GM10847 (cell line): ENCODE data around the gene ATPAF1.

ENCODE experiments used
- POLR2A ChIP-seq: IDR thresholded peaks from 2 replicates; pipeline ENCODE4 v1.6.1; 2011; ENCODE audit not compliant: insufficient read length; ENCODE audit errors: extremely low read depth

The ATPAF1 gene

DNA sequence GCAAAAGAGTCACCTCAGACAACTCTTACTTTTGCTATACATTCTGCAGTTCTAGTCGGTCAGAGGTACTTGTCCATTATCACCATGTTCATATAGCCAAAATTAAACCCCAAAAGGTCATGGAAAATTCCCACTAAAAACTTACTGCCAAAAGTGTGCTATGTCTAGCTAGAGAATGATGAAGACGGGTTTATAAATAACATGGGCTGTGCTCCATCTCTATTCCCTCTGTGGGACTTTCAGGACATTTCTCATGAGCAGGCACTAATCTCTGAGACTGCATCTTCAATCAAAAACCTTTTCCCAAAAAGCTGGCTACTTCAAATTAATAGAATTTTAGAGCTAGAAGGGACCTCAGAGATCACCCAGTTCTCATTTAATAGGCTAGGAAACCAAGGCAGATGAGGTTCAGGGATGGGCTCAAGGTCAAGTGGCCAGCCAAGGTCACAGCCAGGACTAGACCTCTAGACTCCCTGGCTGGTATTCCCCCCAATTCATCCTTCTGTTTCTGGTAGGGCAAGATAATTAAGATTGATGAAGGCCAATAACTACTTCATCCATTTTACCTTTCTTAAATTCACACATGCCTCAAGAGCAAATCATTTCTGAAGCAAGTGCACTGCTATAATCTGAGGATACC lies 30.6 kb downstream of the ATPAF1 start:
- no peak for TF ChIP-seq POLR2A

DNA sequence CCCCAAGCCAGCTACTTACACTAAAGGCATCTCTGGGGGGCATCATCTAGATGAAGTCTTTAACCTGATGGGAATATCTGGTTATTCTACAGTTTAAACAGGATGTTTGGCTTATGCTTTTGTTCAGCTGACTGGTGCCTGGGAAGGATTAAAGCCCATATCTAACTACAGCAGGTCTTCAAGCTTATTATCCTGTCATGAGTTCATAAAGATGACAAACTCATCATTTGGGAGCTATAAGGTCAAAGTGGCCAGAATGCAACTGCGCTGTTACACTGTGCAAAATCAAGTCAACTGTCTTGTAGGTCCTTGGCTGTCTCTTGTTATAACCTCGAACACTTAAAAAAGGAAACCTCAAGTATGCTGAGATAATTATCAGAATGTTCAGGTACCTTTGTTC lies 33.0 kb downstream of the ATPAF1 start:
- TF ChIP-seq POLR2A: no peak

DNA sequence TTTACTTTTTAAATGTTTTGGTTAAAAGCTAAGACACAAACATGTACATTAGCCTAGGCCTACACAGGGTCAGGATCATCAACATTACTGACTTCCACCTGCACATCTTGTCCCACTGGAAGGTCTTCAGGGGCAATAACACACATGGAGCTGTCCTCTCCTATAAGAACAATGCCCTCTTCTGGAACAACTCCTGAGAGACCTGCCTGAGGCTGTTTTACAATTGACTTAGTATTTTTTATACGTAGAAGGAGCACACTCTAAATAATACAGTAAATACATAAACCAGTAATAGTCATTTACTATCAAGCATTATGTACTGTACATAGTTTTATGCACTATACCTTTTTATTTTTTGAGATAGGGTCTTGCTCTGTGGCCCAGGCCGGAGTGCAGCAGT lies 37.4 kb downstream of the ATPAF1 start:
- no peak for TF ChIP-seq POLR2A

DNA sequence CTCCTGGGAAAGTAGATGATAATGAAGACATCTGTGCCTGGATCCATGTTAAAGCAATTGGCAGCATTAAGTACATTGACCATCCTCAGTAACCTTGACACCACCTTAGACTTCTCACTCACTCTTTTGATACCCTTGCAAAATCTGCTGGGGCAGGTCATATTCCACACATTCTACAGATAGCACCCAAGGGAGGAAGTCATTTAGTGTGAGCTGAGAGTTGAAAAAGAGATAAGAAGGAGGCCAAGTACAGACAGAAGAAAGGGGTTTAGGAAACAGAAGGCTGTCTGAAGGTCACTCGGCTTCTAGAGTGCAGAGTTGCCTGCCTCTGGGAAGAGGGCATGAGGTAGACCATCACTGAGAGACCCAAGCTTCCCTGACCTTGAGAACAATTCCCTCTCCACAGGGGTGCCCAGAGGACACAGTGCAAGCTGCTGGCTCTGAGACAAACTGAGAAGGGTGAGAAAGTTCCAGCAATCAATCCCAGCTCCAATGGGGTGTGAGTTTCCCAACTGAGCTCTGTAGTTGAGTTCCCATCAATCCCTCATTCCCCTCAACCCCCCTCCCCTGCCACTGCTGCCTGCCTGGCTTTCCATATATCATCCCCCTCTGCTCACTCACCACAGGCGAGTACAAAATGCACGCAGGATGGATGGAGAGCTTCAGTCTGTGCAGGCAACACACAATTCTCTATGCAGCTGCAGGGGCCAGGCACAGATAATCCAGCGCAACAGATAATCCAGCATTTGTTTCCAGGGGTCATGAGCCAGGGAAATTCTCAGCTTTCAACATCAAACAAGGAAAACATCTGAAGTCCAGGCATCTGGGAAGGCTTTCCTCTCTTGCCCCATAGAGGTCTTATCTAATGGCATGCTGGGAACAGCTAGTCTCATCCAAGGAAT lies 44.2 kb downstream of the ATPAF1 start:
- TF ChIP-seq POLR2A: no peak

DNA sequence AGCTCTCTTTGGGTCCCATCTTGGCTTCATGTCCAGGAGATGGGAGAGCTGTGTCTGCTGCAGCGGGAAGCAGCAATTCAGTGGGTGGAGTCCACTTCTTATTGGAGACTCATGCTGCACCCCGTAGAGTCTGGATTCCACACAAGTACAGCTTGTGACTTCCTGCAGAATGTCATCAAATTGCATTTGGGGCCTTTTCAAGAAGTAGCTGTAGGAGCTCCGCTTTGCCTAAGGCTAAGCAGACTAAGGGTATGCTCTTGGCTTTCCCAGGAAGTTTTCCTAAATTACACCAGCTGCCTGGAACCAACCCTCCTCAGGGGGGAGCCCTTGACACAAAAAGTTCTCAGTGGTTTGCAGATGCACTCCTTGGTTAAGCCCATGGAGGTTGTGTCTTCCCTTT lies 45.8 kb downstream of the ATPAF1 start:
- TF ChIP-seq POLR2A: no peak

DNA sequence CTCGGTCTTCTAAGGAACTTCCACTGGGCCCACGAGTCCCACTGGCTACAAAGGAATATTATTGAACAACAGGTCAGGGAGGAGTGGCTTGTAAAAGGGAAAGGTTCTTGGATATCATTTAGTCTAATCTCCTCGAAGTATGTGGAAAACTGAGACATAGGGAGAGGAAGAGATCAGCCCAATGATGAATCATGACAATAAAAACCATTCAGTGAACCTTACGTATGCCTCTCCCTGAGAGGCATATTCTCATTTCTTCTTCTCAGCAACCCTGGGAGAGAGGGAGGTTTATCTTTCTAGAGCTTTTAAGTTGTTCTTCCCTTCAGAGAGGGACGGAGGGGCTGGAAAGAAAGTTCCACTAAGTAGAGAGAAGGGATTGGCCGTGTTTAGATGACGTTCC lies 46.2 kb downstream of the ATPAF1 start:
- no peak for TF ChIP-seq POLR2A

GRCh38 chr1:46619656-46620258 lies 48.4 kb downstream of the ATPAF1 start:
- TF ChIP-seq POLR2A: no peak

- no peak for TF ChIP-seq POLR2A
These were observed 49.3 kb downstream of the ATPAF1 start for GRCh38 chr1:46618754-46619415.

DNA sequence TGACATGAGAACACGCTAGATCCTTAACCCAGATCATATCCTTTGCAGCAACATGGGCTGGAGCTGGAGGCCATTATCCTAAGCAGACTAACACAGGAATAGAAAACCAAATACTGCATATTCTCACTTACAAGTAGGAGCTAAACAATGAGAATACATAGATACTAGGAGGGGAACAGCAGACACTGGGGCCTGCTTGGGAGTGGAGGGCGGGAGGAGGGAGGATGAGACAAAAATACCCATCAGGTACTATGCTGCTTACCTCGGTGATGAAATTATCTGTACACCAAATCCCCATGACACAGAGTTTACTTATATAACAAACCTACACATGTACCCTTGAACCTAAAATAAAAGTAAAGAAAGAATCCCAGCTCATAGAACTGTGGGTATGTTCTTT lies 50.3 kb downstream of the ATPAF1 start:
- no peak for TF ChIP-seq POLR2A

DNA sequence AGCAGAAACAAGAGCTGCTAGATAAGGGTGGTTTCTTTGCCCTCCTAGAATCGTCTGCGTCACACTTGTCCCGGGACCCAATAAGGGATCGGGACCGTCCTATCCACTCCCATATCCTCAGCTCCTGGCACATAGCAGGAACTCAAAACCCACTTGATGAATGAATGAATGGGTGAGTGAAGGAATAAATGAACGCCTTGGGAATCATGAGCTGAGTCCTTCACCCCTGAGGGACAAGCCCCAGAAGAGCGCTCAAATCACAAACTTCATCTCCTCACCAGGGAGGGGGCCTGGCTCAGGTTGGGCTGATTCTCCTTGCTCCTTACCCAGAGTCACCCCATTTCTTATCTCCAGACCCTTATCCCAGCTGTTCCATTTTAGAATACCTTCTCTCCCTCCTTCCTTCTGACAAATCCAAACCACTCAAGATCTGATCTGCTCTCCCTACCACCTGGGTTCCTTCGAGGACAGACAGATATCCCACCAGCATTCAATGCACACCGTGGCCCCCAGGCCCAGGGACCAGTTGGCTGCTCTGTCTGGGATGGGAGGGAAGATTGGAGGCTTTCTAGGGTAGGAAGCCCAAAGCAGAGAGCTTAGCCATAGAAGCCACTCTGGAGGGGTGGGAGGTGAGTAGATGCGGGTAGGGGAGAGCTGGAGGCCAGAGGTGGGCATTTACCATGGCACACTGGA lies 50.9 kb downstream of the ATPAF1 start:
- no peak for TF ChIP-seq POLR2A

GRCh38 chr1:46616277-46617107 lies 51.7 kb downstream of the ATPAF1 start, which contains the start of gene MOB3C:
Gene MOB3C (minus strand): TSS chr1:46616811. CDS start chr1:46613321, 3,490 bp downstream.
- TF ChIP-seq POLR2A: no peak

DNA sequence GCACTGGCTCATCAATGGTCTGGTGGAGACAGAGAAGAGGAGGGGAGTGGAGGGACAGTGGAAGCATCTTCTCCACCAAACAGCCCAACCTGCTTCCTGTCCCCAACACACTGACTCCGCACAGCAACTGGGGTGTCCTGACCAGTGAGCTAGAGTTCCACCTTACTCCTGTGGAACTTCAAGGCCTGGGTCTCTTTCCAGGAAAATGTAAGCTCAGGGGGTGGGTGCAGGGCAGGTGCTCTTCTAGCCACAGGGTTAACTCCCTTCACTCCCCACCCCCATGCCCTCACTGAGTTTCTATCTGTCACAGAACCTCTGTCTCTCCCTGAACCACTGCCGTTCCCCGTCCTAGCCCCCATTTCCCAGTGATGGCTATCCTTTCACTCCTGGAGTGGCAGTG lies 52.4 kb downstream of the ATPAF1 start:
- no peak for TF ChIP-seq POLR2A

DNA sequence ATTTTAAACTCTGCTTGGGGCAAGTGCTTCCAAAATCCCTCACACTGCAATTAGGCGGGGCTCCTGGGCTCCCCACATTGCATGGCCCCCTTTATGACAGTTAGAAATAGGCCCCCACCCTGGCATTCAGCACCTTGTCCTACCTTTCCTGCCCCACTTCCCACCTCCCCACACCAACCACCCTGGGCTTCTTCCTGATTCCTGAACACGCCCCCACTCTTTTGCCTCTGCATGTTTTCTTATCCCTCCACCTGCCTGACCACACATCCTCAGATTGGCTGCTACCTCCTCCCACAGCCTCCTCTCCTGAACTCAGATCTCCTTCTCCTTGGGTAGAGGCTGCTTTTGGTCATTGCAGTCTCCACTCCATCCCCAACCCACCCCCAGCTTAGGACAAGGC lies 53.1 kb downstream of the ATPAF1 start:
- TF ChIP-seq POLR2A: no peak

DNA sequence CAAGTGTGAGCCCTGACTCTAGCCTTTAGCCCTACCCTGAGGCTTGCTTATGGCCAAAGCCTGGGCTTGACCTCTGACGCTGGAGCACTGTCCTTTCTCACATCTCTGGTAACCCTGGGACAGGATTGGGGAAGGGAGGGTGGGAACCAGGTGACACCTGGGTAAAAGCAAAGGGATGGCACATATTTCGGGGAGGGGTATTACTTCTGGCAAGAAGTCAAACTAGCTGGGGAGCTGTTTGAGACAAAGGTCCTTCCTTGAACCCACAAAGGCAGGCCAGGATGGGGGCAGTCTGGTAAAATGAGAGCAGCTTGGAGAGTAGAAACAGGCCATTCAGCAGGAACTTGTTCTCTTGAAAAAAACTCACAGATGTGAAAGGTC lies 53.6 kb downstream of the ATPAF1 start:
- no peak for TF ChIP-seq POLR2A
